ENCODE results near the gene SLC22A8.

DNA sequence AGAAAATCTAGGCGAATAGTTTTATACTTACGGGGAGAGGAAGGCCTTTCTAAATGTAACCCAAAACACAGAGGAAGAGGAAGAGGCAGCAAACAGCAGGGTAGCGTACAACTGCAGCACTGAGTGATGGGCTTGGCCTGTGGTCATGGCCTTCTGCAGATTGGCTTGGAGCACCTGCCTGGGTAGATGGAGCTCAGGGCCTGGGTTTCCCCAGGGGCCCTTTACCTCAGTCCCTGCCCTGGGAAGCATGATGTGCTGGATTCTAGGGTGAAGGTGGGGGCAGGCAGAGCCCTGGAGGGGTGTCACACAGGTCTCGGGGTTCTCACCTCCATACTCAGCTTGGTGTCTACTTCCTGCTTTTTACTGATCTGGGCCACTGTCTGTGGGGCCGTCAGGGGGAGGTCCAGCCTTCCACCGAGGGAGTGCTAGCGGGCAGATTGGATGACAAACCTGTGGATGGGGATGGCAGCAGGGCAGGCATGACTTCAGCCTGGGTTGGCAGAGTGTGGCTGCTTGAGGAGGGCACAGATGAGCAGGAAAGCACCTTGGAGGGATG is 66.8 kb downstream of the SLC22A8 start:
- TF ChIP-seq CTCF (IDR thresholded peaks at IDR 0.05) = no peak
- no peak for TF ChIP-seq POLR2A (IDR thresholded peaks at IDR 0.05)

Data from adrenal gland (tissue), 5 donors.